Fibroblast of the conjunctiva (primary cell): ENCODE results near the gene ABAT.

Source experiments
- DNase-seq: peaks from one replicate; pipeline ENCODE4 v3.0.0-alpha.2; 2010; ENCODE audit warnings: low read depth

Gene ABAT

DNA sequence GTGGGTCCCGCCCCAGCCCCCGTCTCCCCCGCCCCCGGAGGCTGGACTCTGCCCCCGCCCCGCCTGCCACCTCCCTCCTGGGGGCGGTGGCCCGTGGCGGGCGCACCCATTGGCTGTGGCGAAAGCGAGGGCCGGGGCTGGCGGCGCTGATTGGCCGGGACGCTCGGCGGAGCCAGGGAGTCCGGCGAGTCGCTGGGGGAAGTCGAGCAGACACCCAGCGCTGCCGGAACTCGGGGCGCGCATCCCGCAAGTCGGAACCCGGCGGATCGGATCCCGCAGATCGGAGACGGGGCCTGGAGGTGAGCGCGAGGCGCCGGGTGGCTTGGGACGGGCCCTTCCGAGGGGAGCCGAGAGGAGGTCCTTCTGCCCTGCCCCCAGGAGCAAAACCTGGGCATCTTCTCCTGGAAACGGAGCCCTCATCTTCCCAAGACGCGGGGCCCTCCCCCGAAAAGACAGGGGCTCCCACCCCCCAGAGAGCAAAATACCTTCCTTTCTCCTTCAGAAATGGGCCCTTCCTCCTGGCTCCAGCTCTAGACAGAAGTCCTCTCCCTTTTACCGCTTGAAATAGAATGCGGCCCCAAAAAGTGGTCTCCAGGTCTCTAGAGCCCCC is at the start of gene ABAT:
Gene ABAT (plus strand): TSS at position 205 of the 610 bp plus-strand sequence. CDS start 61,123 bp downstream, outside the sequence.
- DNase-seq: peak; percentile 20

DNA sequence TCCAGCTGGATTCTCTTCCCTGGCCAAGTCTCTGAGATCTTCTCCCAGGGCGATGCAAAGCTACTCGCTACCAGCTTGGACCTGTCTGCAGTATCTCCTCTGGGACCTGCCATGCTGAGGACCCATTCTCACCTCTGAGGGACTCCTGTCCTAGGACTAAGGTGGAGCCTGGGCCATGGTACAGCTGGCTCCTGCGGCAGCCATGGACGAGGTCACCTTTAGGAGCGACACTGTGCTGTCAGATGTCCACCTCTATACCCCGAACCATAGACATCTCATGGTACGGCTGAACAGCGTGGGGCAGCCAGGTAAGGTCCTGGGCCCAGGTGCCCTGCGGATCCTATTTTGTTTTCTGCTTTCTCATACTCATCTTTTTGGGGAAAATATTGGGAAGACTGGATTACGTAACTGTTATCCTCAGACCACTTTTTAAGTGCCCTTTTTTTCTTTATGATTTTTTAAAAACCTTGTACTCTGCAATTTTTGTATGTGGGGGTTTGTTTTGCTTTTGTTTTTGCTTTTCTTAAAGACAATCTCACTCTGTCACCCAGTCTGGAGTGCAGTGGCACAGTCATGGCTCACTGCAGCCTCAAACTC is 48.8 kb upstream of the ABAT start:
- DNase-seq: no peak

DNA sequence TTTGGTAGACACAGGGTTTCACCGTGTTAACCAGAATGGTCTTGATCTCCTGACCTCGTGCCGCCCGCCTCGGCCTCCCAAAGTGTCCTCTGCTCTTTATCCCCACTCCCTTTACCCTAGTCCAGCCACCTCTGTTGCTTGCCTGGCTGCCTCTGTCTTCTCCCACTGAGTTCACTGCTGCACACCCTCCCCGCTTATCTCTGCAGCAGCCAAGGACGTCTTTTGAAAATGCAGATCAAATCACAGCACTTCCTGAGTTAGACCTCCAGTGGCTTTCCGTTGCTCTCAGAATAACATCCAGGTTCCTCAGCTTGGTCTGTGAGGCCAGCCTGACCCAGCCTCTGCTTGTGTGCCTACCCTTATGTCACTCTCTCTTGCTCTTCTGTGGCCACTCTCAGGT is 47.5 kb upstream of the ABAT start:
- DNase-seq: no peak

DNA sequence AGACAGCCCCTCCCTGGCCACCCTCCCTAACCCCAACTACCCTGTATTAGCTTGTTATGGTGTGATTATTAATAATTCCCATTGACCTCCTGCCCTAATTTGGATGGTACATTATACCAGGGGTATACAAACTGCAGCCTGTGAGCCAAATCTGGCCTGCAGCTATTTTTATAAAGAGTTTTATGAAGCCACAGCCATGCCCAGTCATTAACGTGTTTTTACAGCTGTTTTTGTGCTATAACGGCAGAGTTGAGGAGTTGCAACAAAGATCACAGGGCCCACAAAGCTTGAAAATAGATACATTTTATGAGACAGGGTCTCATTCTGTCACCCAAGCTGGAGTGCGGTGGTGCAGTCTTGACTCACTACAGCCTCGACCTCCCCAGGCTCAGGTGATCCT is 47.0 kb upstream of the ABAT start:
- no peak for DNase-seq

DNA sequence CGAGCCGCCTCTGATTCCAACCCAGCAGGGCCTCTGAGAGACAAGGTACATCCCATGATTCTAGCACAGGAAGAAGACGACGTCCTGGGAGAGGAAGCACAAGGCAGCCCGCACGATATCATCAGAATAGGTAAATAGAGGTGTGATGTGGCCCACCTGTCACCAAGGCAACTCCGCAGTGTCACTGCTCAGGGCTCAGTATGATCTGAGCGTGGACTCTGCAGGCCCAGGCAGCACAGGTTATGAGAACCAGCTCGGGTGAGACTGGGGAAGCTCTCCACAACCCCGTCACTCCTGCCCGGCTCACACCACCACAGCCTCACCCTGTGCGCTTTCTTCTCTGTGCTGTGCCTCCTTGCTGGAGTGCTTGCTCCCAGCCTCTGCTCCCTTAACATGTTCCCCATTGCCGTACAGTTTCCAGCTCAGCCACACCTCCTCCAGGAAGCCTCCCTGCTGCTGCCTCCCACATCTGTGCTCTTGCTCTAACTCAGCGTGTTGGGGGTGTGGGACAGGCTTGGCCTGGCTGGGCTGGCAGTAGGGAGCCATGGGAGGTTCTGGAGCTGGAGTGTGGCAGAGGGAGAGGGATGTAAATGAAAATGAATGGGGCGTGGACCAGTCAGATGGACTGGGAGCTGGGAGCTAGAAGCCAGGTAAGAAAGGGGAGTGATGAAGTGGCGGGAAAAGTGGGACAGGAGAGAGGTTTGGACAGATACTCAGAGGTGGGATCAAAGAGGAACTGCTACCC is 45.3 kb upstream of the ABAT start:
- DNase-seq: no peak

DNA sequence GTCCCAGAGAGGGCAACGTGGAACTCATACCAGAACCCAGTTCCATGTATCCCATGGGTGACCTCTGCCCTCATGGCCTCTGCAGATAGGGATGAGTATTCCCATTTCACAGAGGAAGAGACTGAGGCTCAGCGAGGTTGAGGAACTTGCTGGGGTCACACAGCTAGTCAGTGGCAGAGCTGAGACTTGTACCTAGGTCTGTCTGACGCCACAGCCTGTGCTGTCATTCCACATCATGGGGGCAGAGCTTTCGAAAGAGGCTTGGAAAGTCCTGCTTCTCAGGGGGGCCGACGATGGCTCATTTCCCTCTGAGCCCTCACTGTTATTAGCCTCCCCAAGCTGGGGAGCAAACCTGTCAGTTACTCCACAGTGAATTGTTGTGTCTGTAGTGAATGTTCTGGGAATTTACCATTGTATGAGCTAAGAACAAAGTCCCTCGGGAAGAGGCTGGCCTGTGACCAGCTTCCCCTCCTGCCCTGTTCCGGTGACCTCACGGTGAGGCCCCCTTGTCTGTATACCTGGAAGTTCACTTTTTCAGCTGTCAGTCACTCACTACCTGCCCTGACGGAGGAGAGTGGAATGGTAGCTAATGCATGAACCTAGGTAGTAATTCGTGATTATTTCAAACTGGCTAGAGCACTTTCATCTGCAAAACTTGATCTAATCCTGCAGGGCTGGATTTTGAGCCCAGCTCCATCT is 44.0 kb upstream of the ABAT start:
- DNase-seq: no peak

DNA sequence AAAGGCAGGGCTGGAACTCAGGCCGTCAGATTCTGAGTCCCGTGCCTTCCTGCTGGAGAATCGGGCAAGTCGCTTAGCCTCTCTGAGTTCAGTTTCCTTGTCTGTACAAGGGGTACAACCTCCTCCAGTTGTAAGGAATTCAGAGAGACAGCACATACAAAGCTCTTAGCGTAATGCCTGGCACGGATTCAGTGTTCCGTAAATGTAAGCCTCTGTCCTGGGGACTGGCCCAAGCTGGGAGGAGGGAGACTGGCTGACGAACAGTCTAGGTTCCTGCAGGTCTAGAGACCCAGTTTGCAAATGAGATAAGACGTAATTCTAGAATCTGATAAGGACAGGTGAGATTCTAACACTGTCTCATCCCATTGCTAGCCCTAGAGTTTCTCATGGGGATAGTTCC is 43.0 kb upstream of the ABAT start:
- no peak for DNase-seq

DNA sequence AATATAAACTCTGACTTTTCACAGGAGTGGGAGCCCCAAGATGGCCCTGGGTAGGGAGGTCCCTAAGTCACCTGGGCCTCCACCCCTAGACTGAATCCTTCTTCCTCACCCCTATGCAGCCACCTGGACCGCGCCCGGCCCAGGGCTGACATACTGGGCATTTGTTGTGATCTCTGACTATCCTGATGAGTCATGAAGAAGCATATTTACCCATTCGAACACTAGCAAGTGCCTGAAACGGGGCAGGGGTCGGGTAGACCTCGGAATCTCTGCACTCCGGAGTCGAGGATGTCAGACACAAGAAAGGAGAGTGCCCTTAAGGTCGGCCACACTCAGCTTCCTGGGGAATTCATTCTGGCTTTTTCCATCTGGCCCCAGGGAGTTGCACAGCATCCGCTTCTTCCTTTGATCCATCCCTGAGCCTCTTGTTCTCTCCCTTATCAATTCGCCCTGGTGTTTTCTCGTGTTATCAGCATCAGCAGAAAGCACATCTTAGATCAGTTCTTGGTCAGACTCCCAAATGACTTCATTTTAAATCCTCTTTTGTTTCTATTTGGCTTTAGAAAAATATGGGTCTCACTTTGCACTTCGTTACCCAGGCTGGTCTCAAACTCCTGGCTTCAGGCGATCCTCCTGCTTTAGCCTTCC is 42.5 kb upstream of the ABAT start:
- DNase-seq: no peak

DNA sequence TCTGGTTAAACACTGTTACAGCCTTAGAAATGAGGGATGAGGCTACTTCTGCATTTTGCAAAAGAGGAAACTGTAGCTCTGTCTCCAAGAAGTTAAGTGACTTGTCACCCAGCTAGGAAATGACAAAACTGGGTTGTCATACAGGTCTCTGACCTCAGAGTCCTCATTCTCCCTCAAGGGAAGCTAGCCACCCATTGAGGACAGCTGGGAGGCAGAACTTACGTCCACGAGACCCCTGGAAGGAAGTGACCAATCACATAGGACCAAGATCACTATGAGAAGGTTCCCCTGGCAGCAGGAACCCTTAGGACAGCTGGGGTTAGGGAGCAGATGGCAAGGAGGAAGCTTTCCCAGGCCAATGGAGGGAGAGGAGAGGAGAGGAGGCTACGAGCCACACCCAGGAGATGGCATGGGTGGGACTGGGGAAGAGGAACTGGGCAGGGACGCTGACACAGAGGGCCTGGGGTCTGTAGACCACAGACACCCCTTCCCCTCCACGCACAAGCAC is 41.7 kb upstream of the ABAT start:
- DNase-seq: no peak

DNA sequence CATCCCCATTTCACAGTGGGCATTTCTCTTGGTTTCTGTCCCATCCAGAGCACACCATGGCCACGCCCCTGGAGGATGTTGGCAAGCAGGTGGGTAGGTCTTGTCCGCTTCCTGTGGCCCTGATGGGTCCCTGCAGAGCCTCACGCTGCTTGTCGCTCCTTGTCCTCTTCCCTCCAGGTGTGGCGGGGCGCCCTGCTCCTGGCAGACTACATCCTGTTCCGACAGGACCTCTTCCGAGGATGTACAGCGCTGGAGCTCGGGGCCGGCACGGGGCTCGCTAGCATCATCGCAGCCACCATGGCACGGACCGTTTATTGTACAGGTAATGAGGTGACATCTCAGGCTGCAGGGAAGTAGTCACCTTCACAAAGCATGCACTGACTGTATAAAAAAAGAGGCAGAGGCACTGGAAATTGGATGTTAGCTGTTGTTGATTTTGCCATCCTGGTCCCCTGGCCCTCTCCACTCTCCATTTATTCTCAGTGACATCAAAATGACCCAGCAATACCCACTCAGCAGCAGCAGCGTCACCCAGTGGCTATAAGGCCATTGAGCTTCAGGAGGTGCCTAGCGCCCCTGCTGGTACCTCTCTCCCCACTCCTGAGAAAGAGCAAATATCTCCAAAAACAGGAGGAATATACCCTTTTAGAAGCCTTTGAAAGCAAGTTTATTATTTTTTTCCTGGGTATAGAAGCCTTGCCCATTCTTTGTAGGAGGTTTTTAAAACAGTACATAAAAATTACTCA is 39.3 kb upstream of the ABAT start:
- peak; percentile 22 for DNase-seq

DNA sequence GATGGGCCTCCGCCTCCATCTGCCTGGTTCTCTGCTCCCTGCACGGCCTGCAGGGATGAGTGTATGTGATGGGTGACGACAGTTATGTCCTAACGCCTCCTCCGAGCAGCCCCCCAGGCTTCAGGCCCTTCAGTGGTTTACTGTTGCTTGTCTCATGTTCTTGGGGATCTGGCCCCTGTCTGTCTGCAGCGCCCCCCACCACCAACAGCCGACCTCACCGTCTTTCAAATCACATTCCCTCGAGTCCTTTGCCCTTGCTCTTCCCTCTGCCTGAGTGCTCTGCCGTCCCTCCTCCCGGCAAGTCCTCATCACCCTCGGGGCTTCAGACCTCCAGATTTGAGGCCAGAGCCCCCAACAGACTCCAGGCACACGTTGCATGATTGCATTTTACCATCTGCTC is 34.7 kb upstream of the ABAT start:
- DNase-seq: no peak

DNA sequence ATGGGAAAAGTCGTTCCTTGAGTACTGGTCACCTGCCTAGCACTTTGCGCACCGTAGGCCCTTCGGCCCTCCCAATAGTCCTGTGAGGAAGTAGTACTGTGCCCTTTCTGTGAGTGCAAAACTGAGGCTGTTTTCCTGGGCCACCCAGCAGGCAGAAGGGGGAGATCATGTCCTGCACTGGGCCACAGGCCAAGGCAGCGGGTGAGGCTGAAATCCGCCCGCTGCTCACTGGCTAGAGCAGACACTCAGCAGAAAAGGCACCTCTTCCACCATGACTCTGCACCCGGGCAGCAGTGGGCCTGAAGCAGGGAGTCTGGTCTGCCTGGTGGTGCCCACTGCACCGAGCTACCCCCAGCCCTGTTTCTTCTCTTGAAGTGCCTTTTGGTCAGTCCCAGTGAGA is 32.7 kb upstream of the ABAT start:
- no peak for DNase-seq

DNA sequence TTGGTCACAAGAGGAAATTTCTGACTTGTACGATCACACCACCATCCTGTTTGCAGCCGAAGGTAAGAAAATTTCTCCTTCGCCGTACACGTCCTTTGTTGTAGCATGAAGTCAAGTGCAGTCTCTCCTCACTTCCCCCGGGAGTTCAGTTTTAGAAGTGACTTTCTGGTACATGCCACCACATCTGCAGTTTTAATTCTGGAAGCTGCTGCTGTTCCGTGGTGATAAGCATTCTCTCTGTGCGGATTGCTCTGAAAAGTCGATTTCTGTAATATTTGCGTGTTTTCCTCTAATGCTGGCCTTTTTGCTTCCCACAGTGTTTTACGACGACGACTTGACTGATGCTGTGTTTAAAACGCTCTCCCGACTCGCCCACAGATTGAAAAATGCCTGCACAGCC is 32.3 kb upstream of the ABAT start:
- DNase-seq: no peak

DNA sequence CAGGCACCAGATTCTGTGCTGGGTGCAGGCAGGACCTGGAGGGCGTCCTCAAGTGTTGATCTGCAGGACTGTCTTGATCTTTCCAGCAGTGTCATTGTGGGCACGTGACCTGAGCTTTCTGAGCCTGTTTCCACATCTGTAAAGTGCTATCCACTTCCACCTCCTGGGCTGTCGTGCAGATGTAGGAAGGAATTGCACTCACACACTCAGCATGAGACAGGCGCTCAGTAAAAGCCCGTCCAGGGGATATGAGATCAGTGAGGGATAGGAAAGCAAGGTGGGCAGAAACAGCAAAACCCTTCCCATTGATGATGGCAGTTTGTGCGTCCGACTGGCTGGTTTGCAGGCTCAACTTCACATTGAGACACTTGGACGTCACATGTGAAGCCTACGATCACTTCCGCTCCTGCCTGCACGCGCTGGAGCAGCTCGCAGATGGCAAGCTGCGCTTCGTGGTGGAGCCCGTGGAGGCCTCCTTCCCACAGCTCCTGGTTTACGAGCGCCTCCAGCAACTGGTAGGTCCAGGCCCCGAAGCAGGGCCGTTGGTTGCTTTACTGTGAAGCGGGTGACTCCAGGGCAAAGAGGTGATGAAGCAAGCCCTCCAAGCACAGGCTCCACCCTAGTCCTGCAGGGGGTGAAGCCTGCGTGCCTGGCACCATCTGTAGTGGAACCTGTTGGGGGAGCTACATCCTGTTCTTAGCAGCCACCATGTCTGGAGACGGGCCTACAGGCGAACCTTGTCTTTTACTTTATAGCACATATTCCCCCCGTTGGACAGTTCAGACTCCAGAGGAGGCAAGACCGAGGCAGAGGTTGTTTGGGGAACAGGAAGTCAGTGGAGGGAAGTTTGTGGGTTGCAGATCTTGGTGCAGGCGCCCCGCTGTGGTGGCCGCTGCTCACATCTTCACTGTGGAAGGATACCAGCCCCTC is 29.9 kb upstream of the ABAT start:
- DNase-seq: no peak

DNA sequence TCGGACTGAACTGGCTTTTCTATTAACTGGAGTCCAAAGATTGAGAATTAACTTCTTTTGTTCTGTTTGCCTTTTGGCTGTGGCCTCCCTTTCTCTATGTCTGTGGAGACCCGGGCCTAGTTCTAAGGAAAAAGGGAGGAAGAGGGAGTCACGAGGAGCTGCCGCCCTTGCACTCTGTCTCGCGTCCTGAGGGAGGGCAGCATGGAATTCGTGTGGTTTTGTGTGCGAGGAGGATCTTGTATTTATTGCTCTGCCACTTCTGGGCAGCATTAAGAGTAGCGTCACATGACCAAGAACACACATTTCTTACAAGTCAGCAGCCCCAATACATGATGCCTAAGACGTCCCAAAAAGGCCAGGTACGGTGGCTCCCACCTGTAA is 29.3 kb upstream of the ABAT start:
- DNase-seq: no peak

DNA sequence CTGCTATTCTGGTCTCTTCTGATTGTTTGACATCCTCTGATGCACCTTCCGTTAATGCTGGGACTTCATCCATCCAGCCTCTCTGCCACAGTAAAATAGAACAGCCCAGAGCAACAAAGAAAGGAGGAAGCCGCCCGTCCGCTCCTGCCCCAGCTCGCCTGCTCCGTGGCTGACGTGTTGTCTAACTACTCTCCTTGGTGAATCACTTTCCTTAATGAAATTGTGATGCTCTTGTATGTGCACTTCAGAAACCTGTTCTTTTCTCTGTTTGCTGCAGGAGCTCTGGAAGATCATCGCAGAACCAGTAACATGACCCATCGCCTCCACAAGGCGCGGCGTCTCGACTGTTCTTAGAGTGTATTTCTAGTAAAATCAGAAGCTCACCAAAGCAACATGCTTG is 28.6 kb upstream of the ABAT start:
- DNase-seq: no peak

DNA sequence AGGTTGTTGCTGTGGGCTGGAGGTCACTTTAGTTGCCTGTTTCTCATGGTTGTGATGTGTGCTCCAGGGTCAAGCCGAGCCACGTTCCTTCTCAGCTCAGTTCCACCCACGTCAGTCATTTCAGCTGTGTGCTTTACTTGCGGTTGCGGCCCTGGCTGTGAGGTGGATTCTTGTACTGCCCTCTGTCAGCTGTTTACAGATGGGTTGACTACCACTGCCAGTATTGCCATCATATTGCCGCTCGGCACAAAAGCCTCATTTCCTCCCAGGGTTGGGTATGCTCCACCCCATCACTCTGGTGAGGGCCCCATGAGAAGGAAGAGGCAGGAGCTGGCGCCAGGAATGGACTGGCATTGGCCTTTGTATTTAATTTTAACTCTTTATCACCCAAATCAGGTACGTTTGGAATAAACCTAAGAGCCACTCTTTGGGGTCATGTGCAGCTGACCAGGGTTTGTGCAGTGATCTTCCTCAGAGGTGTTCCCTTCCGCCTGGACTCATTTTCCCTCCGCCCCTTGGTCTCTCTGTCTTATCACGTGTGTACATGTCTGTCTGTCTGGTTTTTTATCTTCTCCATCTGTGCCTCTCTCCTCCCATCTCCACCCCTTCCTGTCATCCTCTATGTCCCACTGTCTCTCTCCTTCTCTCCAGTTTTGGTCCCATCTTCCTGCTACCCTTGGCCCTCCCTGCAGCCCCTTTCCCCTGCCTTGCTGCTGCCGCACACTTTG is 27.9 kb upstream of the ABAT start:
- no peak for DNase-seq

DNA sequence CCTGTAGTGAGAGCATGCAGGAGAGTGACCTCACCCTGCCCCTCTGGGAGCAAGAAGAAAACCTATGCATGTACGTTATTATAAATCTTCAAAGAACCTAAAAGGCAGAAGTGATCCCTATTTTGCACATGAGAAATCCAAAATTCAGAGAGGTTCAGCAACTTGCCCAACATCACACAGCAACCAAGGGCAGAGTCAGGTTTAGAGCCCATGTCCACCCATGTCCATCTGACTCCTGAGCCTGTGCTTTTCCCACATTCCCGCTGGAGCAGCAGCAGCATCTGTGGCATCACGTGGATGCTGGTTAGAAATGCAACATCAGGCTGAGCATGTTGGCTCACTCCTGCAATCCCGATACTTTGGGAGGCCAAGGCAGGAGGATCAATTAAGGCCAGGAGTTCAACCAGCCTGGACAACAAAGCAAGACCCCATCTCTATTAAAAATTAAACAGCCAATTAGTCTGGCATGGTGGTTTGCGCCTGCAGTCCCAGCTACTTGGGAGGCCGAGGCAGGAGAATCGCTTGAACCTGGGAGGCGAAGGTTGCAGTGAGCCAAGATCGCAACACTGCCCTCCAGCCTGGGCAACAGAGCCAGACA is 26.6 kb upstream of the ABAT start:
- DNase-seq: no peak

DNA sequence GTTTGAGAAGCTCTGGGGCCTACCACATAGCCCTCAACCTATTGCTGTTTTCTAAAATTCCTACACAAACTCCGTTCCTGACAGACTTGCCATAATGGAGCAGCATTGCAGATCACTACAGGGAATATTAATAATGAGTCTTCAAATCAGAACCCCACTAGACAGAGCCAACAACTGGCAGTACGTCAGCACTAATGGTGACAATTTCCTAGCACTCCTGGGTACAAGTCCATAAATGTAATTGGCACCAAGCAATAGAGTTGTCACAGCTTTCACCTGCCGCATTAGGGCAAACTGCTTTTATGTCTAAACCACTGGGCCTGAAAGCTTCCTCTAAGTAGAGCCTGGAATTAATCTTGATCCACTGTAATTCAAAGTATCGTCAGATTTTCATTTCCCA is 25.5 kb upstream of the ABAT start:
- DNase-seq: no peak
